HG03135 (cell line): Measurements from ENCODE around the gene HFE.
"Not testable (repeated sequence)": the region's sequence is repeated elsewhere in the genome, so short reads cannot be mapped to it uniquely, and the experiment has no call there.

Experiments used
- ATAC-seq: cut with Tn5 transposase; IDR thresholded peaks from one replicate; pipeline ENCODE4 v1.9.1; 2021; ENCODE audit warnings: mild to moderate bottlenecking, moderate library complexity; ENCODE audit not compliant: unreplicated experiment

HFE gene

GRCh38 chr6:26058477-26059033, 28.7 kb upstream of the HFE start:
- ATAC-seq: not testable (repeated sequence)

- ATAC-seq: no peak
Observed at GRCh38 chr6:26059941-26060340, 27.3 kb upstream of the HFE start.

- no peak for ATAC-seq
Observed at GRCh38 chr6:26064619-26065257, 22.5 kb upstream of the HFE start.

- ATAC-seq: peak; percentile 95
Observed at GRCh38 chr6:26065952-26066380, 21.3 kb upstream of the HFE start.

- ATAC-seq: no peak
Observed at GRCh38 chr6:26067367-26067766, 19.9 kb upstream of the HFE start.

- ATAC-seq: no peak
Observed at GRCh38 chr6:26068036-26068435, 19.2 kb upstream of the HFE start.

- ATAC-seq: no peak
Observed at GRCh38 chr6:26071135-26071534, 16.1 kb upstream of the HFE start.

GRCh38 chr6:26075063-26075717, 12.0 kb upstream of the HFE start:
- ATAC-seq: no peak

- not testable (repeated sequence) for ATAC-seq
Observed at GRCh38 chr6:26078066-26078465, 9.2 kb upstream of the HFE start.

GRCh38 chr6:26081096-26081495, 6.1 kb upstream of the HFE start:
- not testable (repeated sequence) for ATAC-seq

GRCh38 chr6:26086211-26086610, 1.0 kb upstream of the HFE start:
- ATAC-seq: no peak

GRCh38 chr6:26088344-26088743, 1.1 kb downstream of the HFE start:
- no peak for ATAC-seq

- no peak for ATAC-seq
Observed at GRCh38 chr6:26089272-26089671, 2.0 kb downstream of the HFE start.

GRCh38 chr6:26092443-26092842, 5.2 kb downstream of the HFE start:
- ATAC-seq: no peak

GRCh38 chr6:26094036-26094435, 6.8 kb downstream of the HFE start:
- ATAC-seq: no peak

GRCh38 chr6:26097268-26097875, 10.1 kb downstream of the HFE start:
- no peak for ATAC-seq

- ATAC-seq: peak; percentile 69
Observed at GRCh38 chr6:26103141-26103769, 16.0 kb downstream of the HFE start.

GRCh38 chr6:26103770-26104456, 16.7 kb downstream of the HFE start:
- peak; percentile 89 for ATAC-seq

GRCh38 chr6:26104457-26105108, 17.4 kb downstream of the HFE start:
- no peak for ATAC-seq

- no peak for ATAC-seq
Observed at GRCh38 chr6:26105109-26105730, 18.0 kb downstream of the HFE start.
